HG02840 (cell line): ENCODE data around the gene ITCH.
"Not testable (repeated sequence)": the region's sequence is repeated elsewhere in the genome, so short reads cannot be mapped to it uniquely, and the experiment has no call there.

Source experiments
- ATAC-seq: cut with Tn5 transposase; IDR thresholded peaks from one replicate; pipeline ENCODE4 v1.9.1; 2021; ENCODE audit warnings: mild to moderate bottlenecking, moderate library complexity, moderate number of reproducible peaks; ENCODE audit not compliant: unreplicated experiment, low FRiP score

ITCH gene

GRCh38 chr20:34343458-34344211, 19.4 kb upstream of the ITCH start:
- no peak for ATAC-seq

- no peak for ATAC-seq
Measured at GRCh38 chr20:34344238-34344637, 18.8 kb upstream of the ITCH start.

GRCh38 chr20:34345402-34345736, 17.7 kb upstream of the ITCH start:
- no peak for ATAC-seq

GRCh38 chr20:34345839-34346532, 17.1 kb upstream of the ITCH start:
- ATAC-seq = not testable (repeated sequence)

GRCh38 chr20:34346533-34346865, 16.6 kb upstream of the ITCH start:
- ATAC-seq = not testable (repeated sequence)

GRCh38 chr20:34347571-34347970, 15.5 kb upstream of the ITCH start:
- no peak for ATAC-seq

- no peak for ATAC-seq
Measured at GRCh38 chr20:34350095-34350494, 13.0 kb upstream of the ITCH start.

GRCh38 chr20:34353467-34353866, 9.6 kb upstream of the ITCH start:
- ATAC-seq = not testable (repeated sequence)

- ATAC-seq = no peak
Measured at GRCh38 chr20:34355427-34355826, 7.6 kb upstream of the ITCH start.

- not testable (repeated sequence) for ATAC-seq
Measured at GRCh38 chr20:34359729-34360128, 3.3 kb upstream of the ITCH start.

GRCh38 chr20:34362502-34363061, 491 bp upstream of the ITCH start:
- ATAC-seq = no peak

- peak; percentile 45 for ATAC-seq
Measured at GRCh38 chr20:34363465-34364222, 571 bp downstream of the ITCH start.

- ATAC-seq = no peak
Measured at GRCh38 chr20:34364223-34364506, 1.1 kb downstream of the ITCH start.

- no peak for ATAC-seq
Measured at GRCh38 chr20:34365765-34366213, 2.7 kb downstream of the ITCH start.

- ATAC-seq = no peak
Measured at GRCh38 chr20:34367155-34367554, 4.1 kb downstream of the ITCH start.

- not testable (repeated sequence) for ATAC-seq
Measured at GRCh38 chr20:34367911-34368310, 4.8 kb downstream of the ITCH start.

GRCh38 chr20:34368547-34368946, 5.5 kb downstream of the ITCH start:
- ATAC-seq = no peak

- ATAC-seq = no peak
Measured at GRCh38 chr20:34369265-34369664, 6.2 kb downstream of the ITCH start.

- ATAC-seq = no peak
Measured at GRCh38 chr20:34370062-34370461, 7.0 kb downstream of the ITCH start.

GRCh38 chr20:34373445-34373844, 10.4 kb downstream of the ITCH start:
- ATAC-seq = no peak

GRCh38 chr20:34374209-34374760, 11.2 kb downstream of the ITCH start:
- ATAC-seq = no peak
